ENCODE data around the gene PACRG.

GRCh38 chr6:163053667-163054344 lies 326.0 kb downstream of the PACRG start:
- TF ChIP-seq MAX (IDR thresholded peaks at IDR 0.05) (no peak), CEBPB (IDR thresholded peaks at IDR 0.05) (no peak), REST (IDR thresholded peaks at IDR 0.05; ENCODE audit: low read depth) (no peak), EP300 (IDR thresholded peaks at IDR 0.05; ENCODE audit: borderline replicate concordance) (no peak), RAD21 (IDR thresholded peaks at IDR 0.05; ENCODE audit: low read depth) (no peak), TCF12 (IDR thresholded peaks at IDR 0.05; ENCODE audit: low read depth) (no peak), TAF1 (IDR thresholded peaks at IDR 0.05; ENCODE audit: low read depth) (no peak), NFIC (IDR thresholded peaks at IDR 0.05) (no peak), CREB1 (IDR thresholded peaks at IDR 0.05; ENCODE audit: low read depth) (no peak), TEAD4 (IDR thresholded peaks at IDR 0.05) (no peak), YY1 (IDR thresholded peaks at IDR 0.05; ENCODE audit: low read depth) (no peak), FOXM1 (IDR thresholded peaks at IDR 0.05; ENCODE audit: borderline replicate concordance, low read depth) (no peak), EGR1 (IDR thresholded peaks at IDR 0.05) (no peak), USF1 (IDR thresholded peaks at IDR 0.05) (no peak)

Measured in Ishikawa (cell line).